Natural killer cell (primary cell): ENCODE results near the gene LCN15. TPM values are rescaled to one million over a fixed set of nuclear protein-coding genes. Genes with fewer than 3 reads are reported as not detected.
A peak's percentile ranks its signal among the peaks of the same experiment; 100 is the strongest.
"Not testable (repeated sequence)": the region's sequence is repeated elsewhere in the genome, so short reads cannot be mapped to it uniquely, and the experiment has no call there.

Experiments used
- ATAC-seq, 3 donors: fragments of 150-1000 bp in 2 of 3; fragments of 200-7000 bp in 1 of 3; cut with Tn5 transposase; 1 replicate in 1 of 3; 2 replicates in 2 of 3; pipeline ENCODE4 v1.10.0; 2021; ENCODE audit warnings: mild to moderate bottlenecking in 2 of 3, moderate library complexity in 2 of 3
- DNase-seq, 2 donors: peaks; one replicate each; pipeline versions ENCODE4 v3.0.0 to v3.0.0-alpha.2; 2013 to 2021; ENCODE audit warnings: mixed read lengths in 1 of 2
- H3K27ac ChIP-seq: one replicate; pipeline ENCODE4 v1.5.1; 2013; ENCODE audit warnings: mild to moderate bottlenecking, low read length
- H3K27me3 ChIP-seq: one replicate; pipeline ENCODE4 v1.6.1; 2013; ENCODE audit warnings: low read length; ENCODE audit not compliant: control insufficient read depth, insufficient read depth
- H3K36me3 ChIP-seq: one replicate; pipeline ENCODE4 v1.6.1; 2013; ENCODE audit warnings: low read length; ENCODE audit not compliant: control insufficient read depth, insufficient read depth
- H3K4me1 ChIP-seq: one replicate; pipeline ENCODE4 v1.6.1; 2013; ENCODE audit warnings: low read length; ENCODE audit not compliant: control insufficient read depth, insufficient read depth
- H3K4me3 ChIP-seq: one replicate; pipeline ENCODE4 v1.5.1; 2013; ENCODE audit warnings: low read length
- H3K9me3 ChIP-seq: one replicate; pipeline ENCODE4 v1.6.1; 2013; ENCODE audit warnings: low read length; ENCODE audit not compliant: control insufficient read depth, insufficient read depth
- H3K27ac Mint-ChIP-seq, 2 donors: one replicate each; pipeline ENCODE4 v1.8.0; 2022; ENCODE audit warnings: mild to moderate bottlenecking in 2 of 2, mixed read lengths in 2 of 2, moderate library complexity in 1 of 2
- H3K27me3 Mint-ChIP-seq, 2 donors: one replicate each; pipeline ENCODE4 v1.8.0; 2022; ENCODE audit warnings: low read depth in 2 of 2, mixed read lengths in 2 of 2
- H3K36me3 Mint-ChIP-seq: one replicate; pipeline ENCODE4 v1.8.0; 2022; ENCODE audit warnings: mixed read lengths
- H3K4me1 Mint-ChIP-seq, 2 donors: one replicate each; pipeline ENCODE4 v1.8.0; 2022; ENCODE audit warnings: mixed read lengths in 2 of 2
- H3K4me3 Mint-ChIP-seq: one replicate; pipeline ENCODE4 v1.8.0; 2022; ENCODE audit warnings: mild to moderate bottlenecking, moderate library complexity, mixed read lengths
- H3K9me3 Mint-ChIP-seq, 2 donors: one replicate each; pipeline ENCODE4 v1.8.0; 2022; ENCODE audit warnings: mixed read lengths in 2 of 2
- CTCF ChIP-seq: fragments of 200-600 bp; IDR thresholded peaks from one replicate; pipeline ENCODE4 v1.8.0; 2022; ENCODE audit warnings: antibody characterized with exemption
- WGBS: methylation state at CpG from one replicate; pipeline ENCODE4 v1.1.7; 2013; ENCODE audit warnings: missing lambda C conversion rate; ENCODE audit not compliant: insufficient coverage; 5-methylcytosine and 5-hydroxymethylcytosine counted together
- intact Hi-C: fragments of 100-400 bp; cut with micrococcal nuclease; formaldehyde crosslinking; loops from one replicate; pipeline ENCODE4 v1.14.2; 2022
- total RNA-seq, 4 donors: library from RNA; stranded (reverse); fragments of 120-200 nt in 1 of 4; gene quantifications; one replicate each; pipeline versions ENCODE4 v1.2.3 to v1.2.4, GENCODE V29; 2013 to 2022

Gene LCN15
- total RNA-seq, 3 donors from 2014 or later (not counting 1 experiment from before 2014, with no cell fraction given) = not detected

GRCh38 chr9:136769710-136770191 lies 5.4 kb upstream of the LCN15 start:
- no peaks in the 10 kb centered on the region for H3K9me3 Mint-ChIP-seq
- H3K4me1 Mint-ChIP-seq = peaks cover 0 to 10% of the 10 kb centered on the region in 2 donors
- DNase-seq (peak in 1 of 2 donors; percentile 77), ATAC-seq (peak; percentile 61 to 89 (median 83))
- Histone ChIP-seq H3K27me3 (no peaks in the 10 kb centered on the region), H3K27ac (no peak overlapping the region), H3K4me3 (no peak overlapping the region), H3K36me3 (no peaks in the 10 kb centered on the region), H3K9me3 (peaks cover 9% of the 10 kb centered on the region), H3K4me1 (peaks cover 24% of the 10 kb centered on the region)
- no peak overlapping the region for H3K4me3 Mint-ChIP-seq
- no peaks in the 10 kb centered on the region for H3K36me3 Mint-ChIP-seq
- TF ChIP-seq CTCF = no peak
- peaks cover 8% of the 10 kb centered on the region in 2 donors for H3K27me3 Mint-ChIP-seq
- 21% methylated on average over 14 of the region's 16 CpGs for WGBS
- peak overlapping the region in 1 of 2 donors; percentile 26 for H3K27ac Mint-ChIP-seq
- intact Hi-C loops = no loop called here

DNA sequence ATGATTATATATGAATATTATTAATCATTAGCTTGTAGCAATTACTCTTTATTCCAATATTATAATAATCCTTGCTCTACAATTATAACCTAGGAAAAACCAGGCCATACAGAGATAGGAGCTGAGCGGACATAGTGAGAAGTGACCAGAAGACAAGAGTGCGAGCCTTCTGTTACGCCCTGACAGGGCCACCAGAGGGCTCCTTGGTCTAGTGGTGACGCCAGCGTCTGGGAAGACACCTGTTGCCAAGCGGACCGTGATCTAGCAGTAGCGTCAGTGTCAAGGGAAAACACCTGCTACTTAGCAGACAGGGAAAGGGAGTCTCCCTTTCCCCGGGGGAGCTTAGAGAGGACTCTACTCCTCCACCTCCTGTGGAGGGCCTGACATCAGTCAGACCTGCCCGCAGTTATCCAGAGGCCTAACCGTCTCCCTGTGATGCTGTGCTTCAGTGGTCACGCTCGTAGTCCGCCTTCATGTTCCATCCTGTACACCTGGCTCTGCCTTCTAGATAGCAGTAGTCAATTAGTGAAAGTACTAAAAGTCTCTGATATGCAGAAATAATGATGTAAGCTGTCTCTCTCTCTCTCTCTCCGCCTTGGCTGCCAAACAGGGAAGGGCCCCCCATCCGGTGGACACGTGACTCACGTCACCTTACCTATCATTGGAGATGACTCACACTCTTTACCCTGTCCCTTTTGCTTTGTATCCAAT lies 2.2 kb upstream of the LCN15 start:
- H3K27me3 ChIP-seq, intact Hi-C loops, H3K9me3 ChIP-seq, H3K4me3 Mint-ChIP-seq, H3K27me3 Mint-ChIP-seq, H3K4me3 ChIP-seq, H3K4me1 Mint-ChIP-seq, H3K27ac Mint-ChIP-seq, H3K9me3 Mint-ChIP-seq, ATAC-seq, H3K36me3 Mint-ChIP-seq, H3K36me3 ChIP-seq: not testable (repeated sequence)
- 34% methylated on average over 17 of the region's 18 CpGs for WGBS
- DNase-seq = peak in 1 of 2 donors; percentile 72
- peaks cover 19% of the 10 kb centered on the region for H3K4me1 ChIP-seq
- H3K27ac ChIP-seq = peak overlapping the region; percentile 48
- TF ChIP-seq CTCF = peak; percentile 8

- H3K27ac Mint-ChIP-seq = not testable (repeated sequence)
These were observed 1.6 kb upstream of the LCN15 start for GRCh38 chr9:136765745-136766409.

GRCh38 chr9:136765041-136765440 lies 723 bp upstream of the LCN15 start:
- H3K27ac Mint-ChIP-seq = no peak overlapping the region
- 97% methylated on average over 14 of the region's 14 CpGs for WGBS

More at GRCh38 chr9:136765745-136766409, 1.6 kb upstream of the LCN15 start:
- H3K4me1 Mint-ChIP-seq, intact Hi-C loops, H3K36me3 ChIP-seq, H3K9me3 ChIP-seq, H3K9me3 Mint-ChIP-seq, H3K4me3 Mint-ChIP-seq, H3K27me3 Mint-ChIP-seq, H3K27me3 ChIP-seq, DNase-seq, ATAC-seq, H3K4me3 ChIP-seq, H3K36me3 Mint-ChIP-seq: not testable (repeated sequence)
- 64% methylated on average over 11 of the region's 14 CpGs for WGBS
- H3K4me1 ChIP-seq = peaks cover 19% of the 10 kb centered on the region
- H3K27ac ChIP-seq = peak overlapping the region; percentile 48

More at GRCh38 chr9:136765041-136765440, 723 bp upstream of the LCN15 start:
- Histone ChIP-seq H3K27me3 (no peaks in the 10 kb centered on the region), H3K27ac (no peak overlapping the region), H3K9me3 (no peaks in the 10 kb centered on the region), H3K36me3 (no peaks in the 10 kb centered on the region), H3K4me3 (no peak overlapping the region), H3K4me1 (peaks cover 19% of the 10 kb centered on the region)
- TF ChIP-seq CTCF = no peak
- H3K36me3 Mint-ChIP-seq = no peaks in the 10 kb centered on the region
- no peaks in the 10 kb centered on the region for H3K9me3 Mint-ChIP-seq
- peaks cover 8% of the 10 kb centered on the region in 2 donors for H3K27me3 Mint-ChIP-seq
- no peak for DNase-seq
- H3K4me1 Mint-ChIP-seq = peaks cover 0 to 5% of the 10 kb centered on the region in 2 donors
- no peak overlapping the region for H3K4me3 Mint-ChIP-seq
- intact Hi-C loops = no loop called here
- no peak for ATAC-seq
